ENCODE results near the gene HDAC4.

DNA sequence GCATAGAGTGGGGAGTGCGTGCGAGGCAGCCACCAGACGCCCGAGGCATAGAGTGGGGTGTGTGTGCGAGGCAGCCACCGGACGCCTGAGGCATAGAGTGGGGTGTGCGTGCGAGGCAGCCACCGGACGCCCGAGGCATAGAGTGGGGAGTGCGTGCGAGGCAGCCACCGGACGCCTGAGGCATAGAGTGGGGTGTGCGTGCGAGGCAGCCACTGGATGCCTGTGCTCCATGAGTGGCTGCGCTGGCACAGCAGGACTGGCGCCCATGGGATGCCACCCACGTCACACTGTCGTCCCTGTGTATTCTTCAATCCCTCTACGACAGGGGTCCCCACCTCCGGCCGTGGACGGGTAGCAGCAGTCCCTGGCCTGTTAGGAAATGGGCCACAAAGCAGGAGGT is 221.9 kb downstream of the HDAC4 start:
- TF ChIP-seq YY1 (IDR thresholded peaks at IDR 0.05; ENCODE audit: insufficient read depth, insufficient read length) (no peak), ZNF274 (IDR thresholded peaks at IDR 0.05; ENCODE audit: low read depth, low read length) (no peak), SUZ12 (IDR thresholded peaks at IDR 0.05; ENCODE audit: extremely low read depth, insufficient read depth, insufficient read length) (no peak)
